LNCaP clone FGC (cell line): ENCODE data around the gene EHMT2.

ENCODE experiments used
- DNase-seq: peaks from one replicate; pipeline ENCODE4 v3.0.0-alpha.2; 2011; ENCODE audit warnings: low read depth
- H3K4me3 ChIP-seq: 2 replicates; pipeline ENCODE4 v1.5.1; 2011; ENCODE audit warnings: mild to moderate bottlenecking, low read depth, low read length, control low read depth
- CTCF ChIP-seq: IDR thresholded peaks from 2 replicates; pipeline ENCODE4 v1.5.1; 2012; ENCODE audit warnings: mild to moderate bottlenecking; ENCODE audit not compliant: control insufficient read depth, insufficient read depth; ENCODE audit errors: extremely low read depth

Gene EHMT2

GRCh38 chr6:31899882-31900722 is 2.6 kb upstream of the EHMT2 start:
- TF ChIP-seq CTCF, result no peak
- no peak overlapping the region for H3K4me3 ChIP-seq
- no peak for DNase-seq

- no peak overlapping the region for H3K4me3 ChIP-seq
- no peak for DNase-seq
- TF ChIP-seq CTCF, result no peak
These were observed 1.7 kb upstream of the EHMT2 start for GRCh38 chr6:31899215-31899614.

- TF ChIP-seq CTCF, result no peak
- DNase-seq, result no peak
These were observed 999 bp upstream of the EHMT2 start for GRCh38 chr6:31898383-31899011.

GRCh38 chr6:31896856-31897611 is 464 bp downstream of the EHMT2 start:
- TF ChIP-seq CTCF, result no peak
- DNase-seq, result no peak
- peak overlapping the region; percentile 89 for H3K4me3 ChIP-seq

More at GRCh38 chr6:31898383-31899011, 999 bp upstream of the EHMT2 start:
- H3K4me3 ChIP-seq, result peak overlapping the region; percentile 89

GRCh38 chr6:31896493-31896855 is 1.0 kb downstream of the EHMT2 start:
- H3K4me3 ChIP-seq, result peak overlapping the region; percentile 89
- no peak for DNase-seq
- no peak for TF ChIP-seq CTCF

- no peak for TF ChIP-seq CTCF
These were observed 4.7 kb downstream of the EHMT2 start for GRCh38 chr6:31892821-31893220.

More at GRCh38 chr6:31892821-31893220, 4.7 kb downstream of the EHMT2 start:
- H3K4me3 ChIP-seq, result no peak overlapping the region
- no peak for DNase-seq
